Central memory CD8-positive, alpha-beta T cell (primary cell): ENCODE measurements around the gene HLTF.

Experiments
- ATAC-seq: fragments of 150-1000 bp; cut with Tn5 transposase; replicated peaks from 2 replicates; pipeline ENCODE4 v1.10.0; 2022; ENCODE audit warnings: mild to moderate bottlenecking, moderate FRiP score, moderate number of reproducible peaks; ENCODE audit not compliant: poor library complexity, severe bottlenecking; ENCODE audit errors: extremely low read depth
- DNase-seq, 2 donors: peaks; one replicate each; pipeline ENCODE4 v3.0.0; 2021; ENCODE audit warnings: low spot score in 2 of 2
- H3K27ac Mint-ChIP-seq: one replicate; pipeline ENCODE4 v1.8.0; 2022; ENCODE audit warnings: low read depth, mild to moderate bottlenecking, moderate library complexity, mixed read lengths
- H3K27me3 Mint-ChIP-seq: one replicate; pipeline ENCODE4 v1.8.0; 2022; ENCODE audit warnings: mixed read lengths
- H3K36me3 Mint-ChIP-seq: one replicate; pipeline ENCODE4 v1.8.0; 2022; ENCODE audit warnings: mild to moderate bottlenecking, moderate library complexity, mixed read lengths; ENCODE audit not compliant: insufficient read depth
- H3K4me1 Mint-ChIP-seq: one replicate; pipeline ENCODE4 v1.8.0; 2022; ENCODE audit warnings: mixed read lengths
- H3K4me3 Mint-ChIP-seq: one replicate; pipeline ENCODE4 v1.8.0; 2022; ENCODE audit warnings: mild to moderate bottlenecking, moderate library complexity, mixed read lengths
- H3K9me3 Mint-ChIP-seq: one replicate; pipeline ENCODE4 v1.8.0; 2022; ENCODE audit warnings: mixed read lengths

Gene HLTF

DNA sequence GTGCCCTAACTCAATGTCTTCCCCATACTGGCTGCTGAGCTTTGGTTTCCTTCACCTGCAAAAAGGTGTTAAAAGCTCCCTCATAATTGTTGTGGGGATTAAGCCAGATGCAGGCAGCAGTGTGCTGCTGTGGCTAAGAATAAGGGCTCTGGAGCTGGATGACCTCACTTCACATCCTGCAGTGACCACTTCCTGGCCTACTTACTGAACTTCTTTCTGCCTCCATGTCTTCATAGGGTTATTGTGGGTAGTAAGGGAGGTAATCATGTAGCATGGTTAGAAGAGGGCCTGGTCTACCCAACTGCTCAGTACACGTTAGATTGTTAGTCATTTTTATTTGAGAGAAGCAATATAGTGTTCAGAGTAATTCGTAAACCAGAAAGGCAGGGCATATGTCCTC lies 76.6 kb downstream of the HLTF start:
- Mint-ChIP-seq H3K36me3 (peaks cover 32% of the 10 kb centered on the region), H3K9me3 (no peaks in the 10 kb centered on the region), H3K4me3 (peak overlapping the region; percentile 25), H3K27ac (peak overlapping the region; percentile 64), H3K27me3 (no peaks in the 10 kb centered on the region), H3K4me1 (peaks cover 48% of the 10 kb centered on the region)
- DNase-seq (peak; percentile 20 to 71), ATAC-seq (peak; percentile 96)

DNA sequence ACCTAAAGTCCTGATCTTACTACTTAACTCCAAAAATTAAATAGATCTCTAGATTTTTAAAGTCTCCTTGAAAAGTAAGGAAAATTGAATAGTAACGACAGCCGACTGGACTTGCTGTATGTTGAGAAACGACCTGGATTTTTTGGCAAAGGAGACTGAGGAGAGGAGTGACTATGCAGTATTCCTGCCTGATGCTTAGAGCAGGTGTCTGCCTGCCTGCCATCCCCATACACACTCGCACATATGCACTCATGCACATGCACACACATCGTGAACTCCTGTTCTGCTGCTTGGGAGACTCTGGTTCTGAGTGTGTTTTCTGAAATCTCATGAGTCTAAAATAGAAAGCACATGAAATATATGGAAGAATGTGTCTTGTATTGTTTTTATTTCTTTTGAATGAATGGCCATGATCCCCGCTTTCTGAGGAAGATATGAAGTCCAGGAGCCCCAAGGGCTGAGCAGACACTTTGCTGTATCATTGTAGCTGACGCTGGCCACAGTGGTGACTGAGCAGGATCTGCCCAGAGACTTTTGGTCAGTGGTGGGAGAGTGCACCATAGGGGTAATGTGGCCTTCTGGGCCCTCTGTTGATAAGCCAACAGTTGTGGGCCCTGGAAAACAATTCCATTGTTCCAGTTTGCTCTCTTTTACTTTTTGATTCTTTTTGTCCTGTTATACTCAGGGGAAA lies 78.6 kb downstream of the HLTF start:
- no peak for ATAC-seq
- peaks cover 27% of the 10 kb centered on the region for H3K36me3 Mint-ChIP-seq
- no peak for DNase-seq
- H3K4me3 Mint-ChIP-seq = no peak overlapping the region
- no peaks in the 10 kb centered on the region for H3K9me3 Mint-ChIP-seq
- no peaks in the 10 kb centered on the region for H3K27me3 Mint-ChIP-seq
- H3K27ac Mint-ChIP-seq = peak overlapping the region; percentile 63
- peaks cover 44% of the 10 kb centered on the region for H3K4me1 Mint-ChIP-seq

DNA sequence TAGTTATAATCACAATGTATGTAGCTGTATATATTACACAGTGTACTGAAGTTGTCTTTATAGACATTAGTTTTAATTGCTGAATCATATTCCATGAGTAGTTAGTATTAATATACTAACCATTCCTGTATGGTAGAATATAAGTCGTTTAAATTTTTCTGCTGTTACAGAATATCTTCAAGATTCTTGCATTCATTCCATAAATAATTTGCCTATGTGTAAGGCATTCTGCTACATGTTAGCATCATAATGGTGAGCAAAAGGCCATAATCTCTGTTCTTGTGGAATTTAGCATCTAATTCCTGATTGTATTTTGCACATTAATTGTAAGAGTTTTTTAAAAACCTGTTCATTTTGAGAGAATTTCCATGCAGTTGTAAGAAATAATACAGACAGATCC lies 80.9 kb downstream of the HLTF start:
- no peak overlapping the region for H3K4me3 Mint-ChIP-seq
- ATAC-seq (no peak), DNase-seq (no peak)
- H3K36me3 Mint-ChIP-seq = peaks cover 20% of the 10 kb centered on the region
- no peak overlapping the region for H3K27ac Mint-ChIP-seq
- no peaks in the 10 kb centered on the region for H3K9me3 Mint-ChIP-seq
- peaks cover 38% of the 10 kb centered on the region for H3K4me1 Mint-ChIP-seq
- H3K27me3 Mint-ChIP-seq = no peaks in the 10 kb centered on the region

DNA sequence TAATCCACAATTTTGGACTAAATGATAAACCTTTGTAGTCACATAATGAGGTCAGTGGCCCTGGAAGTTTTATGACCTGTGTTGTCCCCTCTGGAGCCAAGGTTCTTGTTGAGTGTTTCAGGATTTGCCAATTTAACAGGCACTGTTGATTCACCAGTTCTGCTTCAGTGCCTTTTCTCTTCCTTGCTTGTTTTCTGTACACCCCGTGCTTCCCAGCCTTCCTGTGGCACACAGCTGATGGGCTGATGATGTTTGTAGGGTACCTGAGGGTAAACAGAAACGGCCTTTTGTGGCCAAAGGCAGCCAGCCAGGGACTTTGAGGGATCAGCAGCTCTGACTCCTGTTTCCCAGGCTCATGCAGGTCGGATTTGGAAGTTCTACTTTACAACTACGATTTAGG lies 81.7 kb downstream of the HLTF start:
- ATAC-seq (no peak), DNase-seq (no peak)
- Mint-ChIP-seq H3K4me1 (peaks cover 41% of the 10 kb centered on the region), H3K9me3 (no peaks in the 10 kb centered on the region), H3K36me3 (peaks cover 20% of the 10 kb centered on the region), H3K27me3 (no peaks in the 10 kb centered on the region), H3K4me3 (no peak overlapping the region), H3K27ac (peak overlapping the region; percentile 44)

DNA sequence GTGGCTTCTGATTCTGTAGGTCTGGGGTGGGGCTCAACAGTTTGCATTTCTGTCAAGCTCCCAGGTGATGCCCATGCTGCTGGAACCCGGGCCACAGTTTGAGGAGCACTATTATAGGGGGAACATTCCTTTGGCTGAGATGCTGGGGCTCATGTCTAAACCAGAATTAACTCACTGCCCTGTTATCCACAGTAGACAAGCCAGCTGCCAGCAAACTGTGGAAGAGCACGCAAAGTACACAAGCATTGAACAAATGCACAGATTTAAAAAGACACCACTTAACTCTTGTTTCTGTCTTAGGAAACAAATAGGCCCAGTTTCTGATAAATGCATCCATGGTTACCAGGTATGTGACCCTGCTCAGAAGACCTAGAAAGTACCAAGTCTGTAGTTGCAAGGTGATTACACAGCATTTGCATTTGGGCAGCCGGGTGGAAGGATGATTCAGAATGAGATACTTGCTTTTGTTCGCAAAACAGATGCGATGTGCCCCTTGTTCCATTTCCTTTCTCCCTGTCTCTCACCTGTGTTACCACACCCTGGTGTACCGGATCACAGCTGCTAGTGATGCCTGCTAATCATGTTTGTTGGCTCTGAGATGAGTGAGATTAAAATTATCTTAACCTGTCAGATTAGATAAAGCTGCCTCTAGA lies 82.6 kb downstream of the HLTF start:
- Mint-ChIP-seq H3K4me1 (peaks cover 43% of the 10 kb centered on the region), H3K27me3 (no peaks in the 10 kb centered on the region), H3K9me3 (no peaks in the 10 kb centered on the region), H3K27ac (peak overlapping the region; percentile 44), H3K36me3 (peaks cover 16% of the 10 kb centered on the region), H3K4me3 (no peak overlapping the region)
- DNase-seq = peak in 1 of 2 donors; percentile 29
- peak; percentile 78 for ATAC-seq

DNA sequence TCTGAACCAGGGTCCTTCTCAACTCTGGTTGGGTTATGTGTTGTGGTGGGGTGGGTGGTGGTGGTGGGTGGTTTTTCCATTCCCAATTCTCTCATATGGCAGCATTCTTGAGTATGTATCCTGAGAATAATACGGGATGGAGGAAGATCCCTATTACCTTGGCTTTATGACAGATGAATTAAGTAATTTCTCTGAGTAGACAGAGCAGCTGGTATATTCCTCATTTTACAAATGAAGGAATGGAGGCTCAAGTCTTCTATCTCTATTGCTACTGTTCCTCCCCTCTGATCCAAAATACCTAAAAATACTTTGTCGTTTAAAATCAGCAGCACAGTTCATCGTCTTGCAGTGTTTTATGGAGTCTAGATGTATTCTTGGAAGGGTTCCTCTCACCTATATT lies 84.6 kb downstream of the HLTF start:
- H3K27ac Mint-ChIP-seq = no peak overlapping the region
- ATAC-seq (no peak), DNase-seq (no peak)
- H3K36me3 Mint-ChIP-seq = peaks cover 18% of the 10 kb centered on the region
- no peaks in the 10 kb centered on the region for H3K27me3 Mint-ChIP-seq
- no peak overlapping the region for H3K4me3 Mint-ChIP-seq
- H3K9me3 Mint-ChIP-seq = no peaks in the 10 kb centered on the region
- peaks cover 46% of the 10 kb centered on the region for H3K4me1 Mint-ChIP-seq

DNA sequence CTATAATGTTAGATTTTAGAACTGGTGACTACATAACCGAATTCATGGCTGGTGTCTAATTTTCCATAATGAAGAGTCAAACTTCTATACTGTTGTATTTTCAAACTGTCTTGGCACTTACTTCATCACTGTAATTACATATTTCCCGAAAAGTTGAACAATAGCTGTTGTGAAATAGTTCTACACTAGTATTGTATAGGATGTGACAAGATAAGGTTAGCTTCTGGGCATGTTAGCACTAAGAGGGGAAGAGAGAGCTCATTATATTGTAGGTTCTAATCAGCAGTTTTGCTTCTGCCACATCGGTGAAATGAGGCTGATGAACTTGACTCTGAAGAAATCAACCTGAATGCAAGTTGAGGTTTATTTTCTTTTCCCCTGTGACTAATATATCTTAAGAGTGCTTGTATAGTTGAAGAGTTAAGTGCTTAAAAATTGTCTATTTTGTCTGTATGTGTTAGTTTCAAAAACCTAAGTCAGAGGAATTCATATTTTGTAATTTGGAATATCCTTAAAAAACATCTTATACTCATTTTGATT lies 86.1 kb downstream of the HLTF start:
- H3K27me3 Mint-ChIP-seq = no peaks in the 10 kb centered on the region
- ATAC-seq (no peak), DNase-seq (no peak)
- peak overlapping the region; percentile 82 for H3K27ac Mint-ChIP-seq
- H3K9me3 Mint-ChIP-seq = no peaks in the 10 kb centered on the region
- no peak overlapping the region for H3K4me3 Mint-ChIP-seq
- H3K4me1 Mint-ChIP-seq = peaks cover 59% of the 10 kb centered on the region
- peaks cover 28% of the 10 kb centered on the region for H3K36me3 Mint-ChIP-seq

DNA sequence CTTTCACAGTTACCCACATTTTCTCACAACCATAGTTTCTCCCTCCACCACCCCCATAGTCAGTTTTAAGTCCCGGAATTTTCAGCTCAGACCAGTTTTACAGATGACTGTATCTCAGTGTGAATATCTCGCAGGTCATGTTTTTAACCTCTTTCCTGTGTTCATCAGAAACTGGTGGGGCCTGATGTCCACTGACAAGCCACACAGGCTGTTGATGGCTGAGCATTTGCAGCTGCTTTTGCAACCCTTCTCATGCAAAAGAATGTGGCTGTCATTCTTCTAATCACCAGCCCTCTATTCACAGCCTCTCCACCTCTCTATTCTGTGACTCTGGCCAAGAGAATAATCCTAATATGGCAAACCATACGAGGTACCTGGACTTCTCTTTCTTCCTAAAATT lies 86.5 kb downstream of the HLTF start:
- DNase-seq (no peak), ATAC-seq (no peak)
- Mint-ChIP-seq H3K4me3 (no peak overlapping the region), H3K4me1 (peaks cover 59% of the 10 kb centered on the region), H3K27me3 (no peaks in the 10 kb centered on the region), H3K27ac (peak overlapping the region; percentile 82), H3K9me3 (no peaks in the 10 kb centered on the region), H3K36me3 (peaks cover 32% of the 10 kb centered on the region)

DNA sequence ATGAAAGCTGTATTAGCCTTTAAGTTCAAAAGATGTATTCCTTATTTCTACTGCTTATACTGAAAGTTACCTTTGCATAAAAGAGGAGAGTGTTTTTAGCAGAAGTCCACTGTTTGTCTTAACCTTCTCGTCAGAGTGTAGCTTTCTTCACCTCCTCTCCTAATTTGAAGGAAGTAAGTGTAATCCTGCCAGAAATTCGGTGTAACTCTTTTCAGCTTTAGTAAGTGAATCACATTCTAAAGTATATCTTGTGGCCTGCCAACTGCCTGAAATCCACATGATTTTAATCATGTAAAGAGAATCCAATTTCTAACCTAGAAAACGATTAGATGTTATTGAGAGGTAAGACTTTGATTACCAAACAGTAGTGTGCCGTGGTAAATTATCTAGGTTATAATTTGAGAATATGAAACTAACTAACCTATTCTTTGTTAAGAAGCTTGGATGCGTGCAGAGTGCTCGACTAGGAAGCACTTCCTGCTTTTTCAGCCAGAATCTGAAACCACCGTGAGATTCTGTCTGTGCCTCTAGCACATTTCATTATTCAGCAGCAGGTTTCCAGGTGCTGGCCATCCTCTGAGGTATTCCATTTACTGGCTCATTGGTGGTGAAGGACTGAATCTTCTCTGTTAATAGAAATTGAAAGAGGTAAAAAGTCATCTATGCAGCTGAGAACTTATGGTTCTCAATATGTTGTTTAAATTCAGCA lies 87.5 kb downstream of the HLTF start:
- H3K4me1 Mint-ChIP-seq = peaks cover 56% of the 10 kb centered on the region
- peak; percentile 70 for ATAC-seq
- H3K36me3 Mint-ChIP-seq = peaks cover 35% of the 10 kb centered on the region
- H3K4me3 Mint-ChIP-seq = peak overlapping the region; percentile 34
- H3K27ac Mint-ChIP-seq = peak overlapping the region; percentile 82
- DNase-seq = no peak
- H3K9me3 Mint-ChIP-seq = no peaks in the 10 kb centered on the region
- H3K27me3 Mint-ChIP-seq = no peaks in the 10 kb centered on the region

DNA sequence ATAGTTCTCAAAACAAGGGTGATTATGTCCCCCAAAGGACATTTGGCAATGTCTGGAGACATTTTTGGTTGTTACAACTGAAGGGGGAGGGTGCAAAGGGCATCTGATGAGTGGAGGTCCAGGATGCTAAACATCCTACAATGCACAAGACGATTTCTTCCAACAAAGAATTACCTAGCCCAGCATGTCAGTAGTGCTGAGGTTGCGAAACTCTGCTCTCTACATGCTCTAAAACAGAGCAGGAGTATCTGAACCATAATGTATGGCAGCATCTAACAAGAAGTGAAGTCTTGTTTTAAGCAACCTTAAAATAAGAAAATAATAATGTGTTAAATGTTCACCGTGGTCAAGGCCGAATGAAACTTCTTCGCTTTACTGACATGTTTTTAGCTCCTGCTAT lies 88.0 kb downstream of the HLTF start:
- no peak overlapping the region for H3K4me3 Mint-ChIP-seq
- H3K9me3 Mint-ChIP-seq = no peaks in the 10 kb centered on the region
- ATAC-seq (no peak), DNase-seq (no peak)
- H3K4me1 Mint-ChIP-seq = peaks cover 58% of the 10 kb centered on the region
- H3K27ac Mint-ChIP-seq = peak overlapping the region; percentile 82
- peaks cover 36% of the 10 kb centered on the region for H3K36me3 Mint-ChIP-seq
- H3K27me3 Mint-ChIP-seq = no peaks in the 10 kb centered on the region

DNA sequence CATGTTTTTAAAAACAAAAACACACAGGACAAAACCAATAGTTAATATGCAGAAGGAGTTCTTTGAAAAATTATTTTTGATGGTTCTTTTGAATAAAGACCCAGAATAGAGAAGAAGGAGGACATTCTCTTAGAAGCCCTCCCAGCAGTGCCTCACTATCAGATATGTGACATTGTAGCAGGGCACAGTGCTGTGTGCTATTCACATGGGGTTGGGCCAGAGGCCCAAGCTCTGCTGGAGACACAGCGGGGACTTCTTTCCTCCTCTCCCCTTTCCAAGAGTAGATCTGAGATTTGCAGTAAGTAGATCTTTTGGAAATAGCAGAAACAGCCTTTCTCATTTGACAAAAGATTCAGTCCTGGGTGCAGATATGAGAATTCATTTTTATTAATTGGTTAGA lies 88.7 kb downstream of the HLTF start:
- H3K27ac Mint-ChIP-seq = peak overlapping the region; percentile 82

DNA sequence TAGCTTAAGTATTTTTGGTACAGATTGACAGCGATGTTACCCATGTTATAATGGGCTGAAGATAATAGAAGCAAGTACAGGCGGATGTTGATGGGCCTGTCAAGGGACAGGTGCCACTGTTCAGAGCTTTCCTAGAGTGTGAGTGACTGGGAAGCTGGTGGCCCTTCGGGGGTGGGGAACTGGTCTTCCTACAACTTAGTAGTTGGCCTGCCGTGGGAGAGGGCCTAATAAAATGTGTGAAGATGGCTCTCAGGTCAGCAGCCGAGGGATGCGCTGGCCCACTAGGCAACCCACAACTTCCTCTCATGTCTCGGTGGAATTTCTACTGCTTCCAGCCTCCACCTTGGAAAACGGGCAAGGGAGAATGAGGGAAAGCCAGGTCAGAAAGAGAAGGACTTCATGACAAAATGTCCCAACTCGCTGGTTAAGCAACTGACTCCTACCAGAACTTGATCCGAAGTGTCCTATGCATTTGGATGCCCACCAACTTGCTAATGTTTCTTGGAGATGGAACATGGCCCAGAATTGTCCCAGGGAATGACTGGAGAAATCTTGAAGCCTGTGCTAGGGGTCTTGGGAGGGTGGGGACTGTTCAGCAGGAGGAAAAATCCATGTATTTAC lies 93.6 kb downstream of the HLTF start:
- peak overlapping the region; percentile 91 for H3K4me3 Mint-ChIP-seq

More for the DNA sequence above, 88.7 kb downstream of the HLTF start:
- no peak for DNase-seq
- no peaks in the 10 kb centered on the region for H3K27me3 Mint-ChIP-seq
- H3K36me3 Mint-ChIP-seq = peaks cover 37% of the 10 kb centered on the region
- no peak overlapping the region for H3K4me3 Mint-ChIP-seq
- peaks cover 64% of the 10 kb centered on the region for H3K4me1 Mint-ChIP-seq
- no peaks in the 10 kb centered on the region for H3K9me3 Mint-ChIP-seq
- ATAC-seq = no peak

More for the DNA sequence above, 93.6 kb downstream of the HLTF start:
- no peaks in the 10 kb centered on the region for H3K27me3 Mint-ChIP-seq
- H3K4me1 Mint-ChIP-seq = peaks cover 40% of the 10 kb centered on the region
- no peaks in the 10 kb centered on the region for H3K9me3 Mint-ChIP-seq
- ATAC-seq = no peak
- H3K27ac Mint-ChIP-seq = peak overlapping the region; percentile 93
- peaks cover 30% of the 10 kb centered on the region for H3K36me3 Mint-ChIP-seq
- DNase-seq = no peak
